Stimulated activated CD4-positive, alpha-beta T cell treated with anti-CD3 and anti-CD28 coated beads, Interleukin-15, amount 100 ng/mL, for 1 hour (primary cell): Measurements from ENCODE around the gene PPP2R5C.

Experiments used
- DNase-seq, 2 donors: peaks; one replicate each; pipeline ENCODE4 v3.0.0-alpha.2; 2020; ENCODE audit warnings: low read depth in 1 of 2, low spot score in 1 of 2

Gene PPP2R5C

DNA sequence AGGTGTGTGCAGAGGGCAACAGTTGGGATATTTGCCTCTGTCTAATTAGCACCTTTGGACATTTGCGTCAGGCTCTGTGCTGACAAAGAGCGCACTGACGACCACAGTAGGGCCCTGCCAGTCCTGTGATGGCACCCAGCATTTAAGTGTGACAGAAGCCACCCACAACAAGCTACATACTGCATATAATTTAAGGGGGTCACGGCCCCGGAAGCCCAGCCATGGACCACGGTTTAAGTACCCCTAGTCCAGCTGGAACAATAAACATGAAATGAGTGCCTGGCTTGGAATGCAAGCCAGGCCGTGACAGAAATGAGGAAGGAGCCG is 186.0 kb downstream of the PPP2R5C start:
- no peak for DNase-seq

DNA sequence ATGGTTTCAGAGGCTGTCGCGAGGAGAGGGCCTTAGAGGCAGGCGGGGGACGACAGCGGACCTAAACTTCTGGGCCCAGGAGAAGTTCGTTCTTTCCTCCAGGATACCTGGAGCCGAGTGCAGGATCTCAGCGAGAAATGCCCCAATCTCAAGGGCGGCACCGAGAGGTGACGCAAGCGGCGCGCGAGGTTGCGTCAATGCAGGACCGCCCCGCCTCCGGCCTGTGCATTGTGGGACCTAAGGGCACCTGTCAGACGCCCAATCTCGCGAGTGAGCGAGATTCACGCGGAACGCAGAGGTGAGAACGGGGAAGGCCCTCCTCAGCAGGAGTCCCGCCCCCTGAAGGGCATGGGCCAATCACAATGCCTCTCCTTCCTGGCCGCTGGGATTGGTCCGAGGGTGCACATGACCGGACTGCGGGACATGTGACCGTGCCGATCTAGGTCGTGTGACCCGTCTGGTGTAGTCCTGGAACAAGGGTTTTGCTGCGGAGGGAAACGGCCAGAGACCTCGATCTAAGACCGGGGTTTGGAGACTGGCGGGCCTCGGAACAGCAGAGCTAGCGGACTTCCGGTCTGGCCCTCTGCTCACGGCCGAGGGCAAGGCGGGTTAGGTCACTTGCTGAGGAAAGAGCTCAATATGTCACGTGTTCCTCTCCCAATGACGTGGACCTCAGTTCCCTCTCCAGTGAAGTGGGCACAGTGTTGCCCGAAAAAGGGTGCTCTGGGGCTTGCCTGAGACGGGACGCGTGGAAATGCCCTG is 186.6 kb downstream of the PPP2R5C start:
- DNase-seq: peak; percentile 98

GRCh38 chr14:101948666-101949216 is 187.2 kb downstream of the PPP2R5C start:
- DNase-seq: no peak

DNA sequence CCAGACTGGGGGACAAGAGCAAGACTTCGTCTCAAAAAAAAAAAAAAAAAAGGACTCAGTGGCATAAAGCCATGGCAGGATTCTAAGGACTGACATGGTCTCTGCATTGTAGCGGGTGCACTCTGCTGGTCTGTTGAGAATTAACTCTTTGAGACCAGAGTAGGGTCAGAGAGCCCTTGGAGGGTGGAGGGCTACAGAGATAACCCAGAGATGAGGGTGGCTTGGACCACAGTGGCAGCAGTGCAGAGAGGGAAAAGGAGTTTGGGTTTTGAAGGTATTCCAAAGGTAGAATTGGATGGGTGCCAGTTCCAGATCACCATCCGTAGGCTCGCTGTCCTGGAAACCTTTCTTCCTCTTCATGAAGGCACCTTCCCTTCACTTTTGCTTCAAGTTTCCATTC is 188.6 kb downstream of the PPP2R5C start:
- DNase-seq: no peak

DNA sequence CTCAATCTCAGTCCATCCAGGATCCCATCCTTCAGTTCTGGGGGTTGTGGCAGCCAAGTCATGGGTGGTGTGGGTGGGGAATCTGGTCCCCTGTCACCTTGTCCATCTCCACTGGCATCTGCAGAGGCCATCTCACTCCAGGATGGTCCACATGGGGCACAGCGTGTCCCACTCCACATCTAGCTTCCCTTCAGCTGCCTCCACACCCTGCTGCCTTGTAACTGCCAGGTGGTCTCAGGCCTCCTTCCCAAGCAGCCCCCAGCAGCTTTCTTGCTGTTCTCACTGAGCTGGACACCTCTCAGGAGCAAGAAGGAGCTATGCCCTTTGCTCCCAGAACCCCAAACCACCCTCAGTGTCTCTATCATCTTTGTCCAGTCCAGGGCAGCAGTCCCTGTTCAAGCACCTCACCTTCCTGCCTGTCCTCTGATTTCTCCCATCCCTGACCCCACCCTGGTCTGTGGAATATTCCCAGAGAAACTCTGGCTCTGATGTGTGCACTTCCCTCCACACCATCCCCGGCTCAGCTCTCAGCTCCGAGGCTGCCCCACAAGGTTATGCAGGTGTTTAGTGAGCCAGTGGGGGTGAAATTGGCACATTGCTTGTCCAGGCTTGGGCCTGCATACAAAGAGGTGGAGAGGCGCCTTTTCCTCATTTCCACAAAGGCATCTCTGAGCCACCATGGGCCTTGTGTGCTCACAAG is 189.2 kb downstream of the PPP2R5C start:
- no peak for DNase-seq

DNA sequence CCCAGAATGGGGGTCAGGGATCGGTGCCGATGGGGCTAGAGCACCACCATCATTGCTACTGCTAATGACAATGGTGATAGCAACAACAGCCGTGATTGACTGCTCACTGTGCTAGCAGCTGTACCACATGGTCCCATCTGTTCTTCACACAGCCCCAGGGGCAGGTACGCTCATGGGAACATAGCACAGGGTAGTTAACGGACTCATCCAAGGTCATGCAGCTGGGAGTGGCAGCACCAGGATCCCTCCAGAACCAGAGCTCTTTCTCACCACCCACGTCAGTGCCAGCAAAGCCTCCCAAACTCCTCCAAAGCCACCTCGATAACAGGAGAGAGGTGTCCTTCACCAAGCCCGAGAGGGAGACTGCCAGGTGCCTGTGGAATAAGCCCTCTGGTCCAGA is 191.6 kb downstream of the PPP2R5C start:
- no peak for DNase-seq

- no peak for DNase-seq
Measured at GRCh38 chr14:101954501-101954900, 193.0 kb downstream of the PPP2R5C start.

- DNase-seq: no peak
Measured at GRCh38 chr14:101955695-101956161, 194.2 kb downstream of the PPP2R5C start.

DNA sequence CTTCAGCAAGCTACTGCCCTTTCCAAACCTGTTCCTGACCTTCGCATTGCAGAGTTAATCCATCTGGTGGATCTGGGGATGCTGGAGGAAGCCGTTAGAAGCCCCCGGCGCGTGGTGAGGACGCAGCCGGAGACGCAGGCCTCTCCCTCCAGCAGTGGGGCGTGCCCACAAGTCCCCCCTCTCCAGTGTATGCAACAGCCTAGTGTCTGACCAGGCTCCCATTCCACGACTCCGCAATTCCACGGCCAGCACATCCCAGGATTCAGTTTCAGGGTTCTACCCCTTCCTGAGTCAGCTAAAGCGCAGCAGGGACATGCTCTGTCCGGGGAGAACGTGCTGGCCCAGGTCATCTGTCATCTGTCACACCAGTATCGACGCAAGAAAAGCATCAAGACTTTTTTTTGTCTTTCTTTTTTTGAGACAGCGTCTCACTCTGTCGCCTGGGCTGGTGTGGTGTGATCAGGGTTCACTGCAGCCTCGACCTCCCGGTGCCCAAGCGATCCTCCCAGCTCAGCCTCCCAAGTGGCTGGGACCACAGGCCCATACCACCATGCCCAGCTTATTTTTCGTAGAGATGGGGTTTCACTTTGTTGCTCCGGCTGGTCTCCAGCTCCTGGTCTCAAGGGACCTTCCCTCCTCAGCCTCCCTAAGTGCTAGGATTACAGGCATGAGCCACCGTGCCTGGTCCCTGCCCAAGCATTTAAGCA is 194.8 kb downstream of the PPP2R5C start:
- no peak for DNase-seq

DNA sequence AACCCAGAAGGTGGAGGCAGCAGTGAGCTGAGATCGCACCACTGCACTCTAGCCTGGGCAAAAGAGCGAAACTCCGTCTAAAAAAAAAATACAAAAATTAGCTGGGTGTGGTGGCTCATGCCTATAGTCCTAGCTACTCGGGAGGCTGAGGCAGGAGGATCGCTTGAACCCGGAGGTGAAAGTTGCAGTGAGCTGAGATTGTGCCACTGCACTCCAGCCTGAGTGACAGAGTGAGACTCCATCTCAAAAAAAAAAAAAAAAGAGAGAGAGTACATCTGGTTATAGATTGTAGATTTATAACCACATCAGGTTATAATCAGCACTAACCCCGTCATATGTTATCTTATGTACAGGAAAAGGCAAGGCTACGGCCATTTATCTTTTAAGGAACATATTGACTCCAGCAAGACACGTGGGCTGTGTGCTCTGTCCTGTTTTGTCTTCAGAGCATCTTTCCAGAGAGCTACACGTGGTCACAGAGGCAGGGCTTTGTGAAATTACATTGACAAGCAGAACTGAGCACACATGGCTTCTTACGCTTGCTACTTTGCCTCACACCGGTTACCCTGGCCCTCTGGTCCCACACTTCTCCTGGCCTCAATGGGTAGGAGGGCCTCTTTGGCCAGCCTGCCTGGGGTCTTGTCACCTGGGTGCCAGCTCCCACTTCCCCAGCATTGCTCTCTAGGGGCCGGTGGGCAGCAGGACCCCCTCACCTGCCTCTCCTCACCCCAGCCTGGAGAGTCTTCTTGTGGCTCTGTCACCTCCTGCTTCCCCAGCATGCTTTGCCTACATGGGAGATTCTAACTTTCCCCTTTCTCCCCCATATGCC is 196.1 kb downstream of the PPP2R5C start:
- no peak for DNase-seq

GRCh38 chr14:101958418-101959180 is 197.1 kb downstream of the PPP2R5C start:
- DNase-seq: no peak

DNA sequence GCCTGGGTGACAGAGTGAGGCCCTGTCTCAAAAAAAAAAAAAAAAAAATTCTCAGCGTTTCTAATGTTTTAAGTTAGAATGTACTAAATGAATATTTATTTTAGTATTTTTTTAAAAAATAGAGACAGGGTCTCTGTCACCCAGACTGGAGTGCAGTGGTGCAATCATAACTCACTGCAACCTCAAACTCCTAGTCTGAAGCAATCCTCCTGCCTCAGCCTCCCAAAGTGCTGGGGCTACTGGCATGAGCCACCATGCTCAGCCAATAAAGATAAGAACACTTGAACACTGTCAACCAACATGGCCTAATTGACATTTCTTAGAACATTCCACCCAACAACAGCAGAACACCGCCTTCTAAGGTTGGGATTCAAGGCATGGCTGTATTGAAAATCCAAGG is 197.8 kb downstream of the PPP2R5C start:
- no peak for DNase-seq

GRCh38 chr14:101960225-101960624 is 198.7 kb downstream of the PPP2R5C start:
- no peak for DNase-seq

- DNase-seq: peak; percentile 45 to 61
Measured at GRCh38 chr14:101961011-101961721, 199.7 kb downstream of the PPP2R5C start.

GRCh38 chr14:101961746-101962502 is 200.4 kb downstream of the PPP2R5C start:
- DNase-seq: no peak

DNA sequence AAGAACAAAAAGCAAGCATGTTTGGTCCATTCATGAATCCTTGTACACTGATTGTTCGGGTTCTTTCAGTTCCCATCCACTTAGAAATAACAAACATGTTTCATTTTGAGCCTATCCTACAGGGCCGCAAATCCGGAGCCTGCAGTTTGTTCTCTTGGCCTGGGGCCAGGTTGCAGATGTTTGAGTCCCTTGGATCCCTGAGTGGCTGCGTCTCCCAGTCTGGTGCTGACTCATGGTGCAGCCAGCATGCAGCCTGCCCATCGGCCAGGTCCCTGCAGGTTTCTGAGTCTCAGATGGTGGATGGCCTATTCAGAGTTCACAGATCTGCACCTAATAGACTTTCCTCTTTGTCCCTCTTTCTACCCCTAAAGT is 201.0 kb downstream of the PPP2R5C start:
- no peak for DNase-seq

DNA sequence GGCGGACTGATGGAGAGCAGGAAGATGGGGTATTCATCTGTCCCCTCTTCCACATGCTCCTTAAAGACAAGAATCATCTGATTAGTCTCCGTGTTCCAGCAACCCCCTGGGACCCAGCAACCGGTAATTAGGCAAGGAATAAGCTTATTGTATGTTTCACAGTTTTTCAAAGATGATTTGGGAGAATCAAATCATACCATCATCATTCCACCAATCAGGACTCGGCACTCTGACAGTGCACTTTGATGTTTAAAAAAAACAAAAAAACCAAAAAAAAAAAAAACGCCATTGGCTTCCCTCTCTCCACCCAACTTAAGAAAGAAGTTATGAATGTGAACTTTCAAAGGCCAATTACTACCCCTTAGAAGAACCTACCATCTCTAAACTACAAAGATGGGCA is 201.5 kb downstream of the PPP2R5C start:
- DNase-seq: no peak

DNA sequence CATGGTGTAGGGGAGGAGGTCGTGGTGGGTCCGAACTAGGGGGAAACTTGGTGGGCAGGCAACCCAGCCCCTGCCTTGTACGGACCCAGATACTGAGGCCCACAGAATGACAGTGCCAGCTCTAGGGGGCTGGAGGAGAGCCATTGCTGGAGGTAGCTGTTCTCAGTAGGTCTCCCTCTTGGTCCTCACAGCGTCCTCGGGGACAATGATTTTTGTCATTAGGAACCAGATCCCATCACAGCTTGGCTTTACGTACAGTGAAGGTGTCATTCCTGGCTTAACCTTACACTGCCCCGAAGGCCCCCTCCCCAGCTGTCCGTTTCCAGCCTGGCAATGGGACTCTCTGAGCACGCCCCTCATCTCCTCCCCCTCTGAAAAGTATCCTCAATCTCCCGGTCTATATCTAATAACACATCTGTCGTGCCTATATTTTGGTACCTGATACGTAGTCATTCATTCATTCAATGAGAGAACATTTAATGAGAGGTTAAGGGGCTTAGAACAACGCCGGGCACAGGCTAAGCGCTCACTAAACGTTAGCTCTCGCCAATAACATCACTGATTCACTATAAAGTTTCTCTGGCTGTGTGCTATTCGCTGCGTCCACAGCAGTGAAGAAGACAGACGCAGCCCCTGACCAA is 202.3 kb downstream of the PPP2R5C start:
- DNase-seq: no peak
